H1 (cell line): ENCODE data around the gene PNLIP. TPM values are rescaled to one million over a fixed set of nuclear protein-coding genes. Genes with fewer than 3 reads are reported as not detected.

Experiments used
- CTCF ChIA-PET: fragments of 300-600 bp; sonication (Branson Sonifier 250); formaldehyde crosslinking; loops from one replicate; lab custom pipeline; 2021; ENCODE audit not compliant: partially characterized antibody; lab: Charles Lee
- POLR2A ChIA-PET: fragments of 300-600 bp; sonication (Branson Sonifier 250); formaldehyde crosslinking; loops from one replicate; lab custom pipeline; 2021; ENCODE audit warnings: inconsistent platforms; ENCODE audit not compliant: partially characterized antibody; lab: Charles Lee
- DNase-seq, 2 experiments: peaks; one replicate each; pipeline versions ENCODE4 v3.0.0 to v3.0.0-alpha.2; 2010 to 2022; ENCODE audit warnings: low spot score in 2 of 2, low read depth in 1 of 2, mixed read lengths in 1 of 2
- FAIRE-seq: peaks from 2 replicates; lab custom pipeline; 2011; peaks lifted over from hg19 to GRCh38; lab: Jason Lieb, UNC
- H2AFZ ChIP-seq: 2 replicates; pipeline ENCODE4 v1.8.1; 2012; ENCODE audit warnings: low read length, inconsistent platforms
- H2AK5ac ChIP-seq: 2 replicates; pipeline ENCODE4 v1.6.1; 2013; ENCODE audit warnings: low read depth, low read length
- H2BK120ac ChIP-seq: replicated peaks from 2 replicates; pipeline ENCODE3; 2013; ENCODE audit warnings: low read depth, low read length, inconsistent platforms
- H2BK12ac ChIP-seq: 2 replicates; pipeline ENCODE4 v1.6.1; 2013; ENCODE audit warnings: low read depth, low read length
- H2BK15ac ChIP-seq: 2 replicates; pipeline ENCODE4 v1.6.1; 2013; ENCODE audit warnings: low read length
- H2BK20ac ChIP-seq: 2 replicates; pipeline ENCODE4 v1.6.1; 2013; ENCODE audit warnings: low read length
- H2BK5ac ChIP-seq: 2 replicates; pipeline ENCODE4 v1.6.1; 2013; ENCODE audit warnings: low read depth, low read length
- H3K14ac ChIP-seq: 2 replicates; pipeline ENCODE4 v1.6.1; 2013; ENCODE audit warnings: inconsistent platforms; ENCODE audit not compliant: insufficient read length
- H3K18ac ChIP-seq: 2 replicates; pipeline ENCODE4 v1.6.1; 2013; ENCODE audit warnings: low read length; ENCODE audit errors: extremely low read depth
- H3K23ac ChIP-seq: 2 replicates; pipeline ENCODE4 v1.6.1; 2013; ENCODE audit warnings: inconsistent platforms; ENCODE audit not compliant: insufficient read length
- H3K23me2 ChIP-seq: 2 replicates; pipeline ENCODE4 v1.6.1; 2013; ENCODE audit warnings: low read depth, low read length
- H3K27ac ChIP-seq: 2 replicates; pipeline ENCODE4 v1.6.1; 2011; ENCODE audit warnings: low read depth, low read length, inconsistent platforms
- H3K27me3 ChIP-seq, 4 experiments: replicated peaks in 1 of 4; 1 replicate in 1 of 4; 2 replicates in 3 of 4; pipeline versions ENCODE4 v1.6.1 to v1.8.1; 2011 to 2013; ENCODE audit warnings: low read length in 3 of 4, mild to moderate bottlenecking in 3 of 4, inconsistent platforms in 2 of 4, mixed read lengths in 2 of 4, moderate library complexity in 1 of 4; ENCODE audit not compliant: control insufficient read depth in 3 of 4, insufficient read depth in 3 of 4; ENCODE audit errors: extremely low read depth in 1 of 4
- H3K36me3 ChIP-seq, 4 experiments: 2 replicates each; pipeline versions ENCODE4 v1.6.1 to v1.8.1; 2011 to 2013; ENCODE audit warnings: mild to moderate bottlenecking in 4 of 4, low read length in 3 of 4, moderate library complexity in 2 of 4, control low read depth in 1 of 4, inconsistent platforms in 1 of 4; ENCODE audit not compliant: insufficient read depth in 4 of 4, control insufficient read depth in 2 of 4
- H3K4ac ChIP-seq: replicated peaks from 2 replicates; pipeline ENCODE3; 2013; ENCODE audit warnings: low read length, low read depth, mixed read lengths, inconsistent platforms; ENCODE audit not compliant: insufficient read length
- H3K4me1 ChIP-seq, 4 experiments: replicated peaks in 1 of 4; 1 replicate in 1 of 4; 2 replicates in 3 of 4; pipeline versions ENCODE4 v1.6.1 to v1.8.1; 2011 to 2013; ENCODE audit warnings: low read length in 3 of 4, inconsistent platforms in 2 of 4, mixed read lengths in 1 of 4; ENCODE audit not compliant: insufficient read depth in 4 of 4, control insufficient read depth in 3 of 4
- H3K4me2 ChIP-seq, 2 experiments: 2 replicates each; pipeline versions ENCODE4 v1.6.1 to v1.8.1; 2011 to 2013; ENCODE audit warnings: low read depth in 2 of 2, low read length in 2 of 2, control low read depth in 1 of 2, inconsistent platforms in 1 of 2, mild to moderate bottlenecking in 1 of 2; ENCODE audit not compliant: insufficient read depth in 1 of 2
- H3K4me3 ChIP-seq, 4 experiments: fragments of 200-600, 300-600 bp in 1 of 4; sonication (generic), shearing (Covaris generic), sonication (Bioruptor Twin) in 1 of 4; 2 replicates each; pipeline versions ENCODE4 v1.5.1 to v1.8.1; 2011 to 2016; ENCODE audit warnings: low read length in 4 of 4, low read depth in 3 of 4, control low read depth in 2 of 4, inconsistent platforms in 2 of 4, mild to moderate bottlenecking in 2 of 4, mixed read lengths in 1 of 4, moderate library complexity in 1 of 4; ENCODE audit not compliant: insufficient read depth in 2 of 4; ENCODE audit errors: extremely low read depth in 1 of 4
- H3K56ac ChIP-seq: replicated peaks from 2 replicates; pipeline ENCODE3; 2013; ENCODE audit warnings: low read depth, mild to moderate bottlenecking, mixed read lengths, low read length, inconsistent platforms; ENCODE audit not compliant: insufficient read length
- H3K79me1 ChIP-seq: 2 replicates; pipeline ENCODE4 v1.6.1; 2013; ENCODE audit warnings: low read depth, low read length, control low read depth
- H3K79me2 ChIP-seq, 2 experiments: 2 replicates each; pipeline versions ENCODE4 v1.6.1 to v1.8.1; 2012 to 2013; ENCODE audit warnings: low read length in 2 of 2, mild to moderate bottlenecking in 2 of 2, inconsistent platforms in 1 of 2; ENCODE audit not compliant: insufficient read depth in 2 of 2, control insufficient read depth in 1 of 2
- H3K9ac ChIP-seq, 4 experiments: replicated peaks in 1 of 4; 1 replicate in 1 of 4; 2 replicates in 3 of 4; pipeline versions ENCODE4 v1.6.1 to v1.8.1; 2011 to 2013; ENCODE audit warnings: low read depth in 3 of 4, low read length in 3 of 4, control low read depth in 2 of 4, mild to moderate bottlenecking in 2 of 4, moderate library complexity in 2 of 4, inconsistent platforms in 1 of 4; ENCODE audit errors: extremely low read depth in 1 of 4
- H3K9me3 ChIP-seq, 2 experiments: 2 replicates each; pipeline versions ENCODE4 v1.6.1 to v1.8.1; 2012 to 2013; ENCODE audit warnings: mild to moderate bottlenecking in 2 of 2, moderate library complexity in 2 of 2, control low read depth in 1 of 2, inconsistent platforms in 1 of 2, low read depth in 1 of 2, low read length in 1 of 2, mixed read lengths in 1 of 2; ENCODE audit not compliant: insufficient read depth in 2 of 2
- H4K20me1 ChIP-seq, 2 experiments: replicated peaks in 1 of 2; 2 replicates each; pipeline versions ENCODE3 to v1.8.1; 2011 to 2013; ENCODE audit warnings: inconsistent platforms in 2 of 2, low read length in 2 of 2, mild to moderate bottlenecking in 1 of 2; ENCODE audit not compliant: insufficient read depth in 2 of 2, control insufficient read depth in 1 of 2
- H4K5ac ChIP-seq: 2 replicates; pipeline ENCODE4 v1.6.1; 2013; ENCODE audit warnings: low read length, low read depth, mixed read lengths, inconsistent platforms; ENCODE audit not compliant: insufficient read length
- H4K8ac ChIP-seq: 2 replicates; pipeline ENCODE4 v1.8.0; 2013; ENCODE audit warnings: mild to moderate bottlenecking, moderate library complexity, low read length, inconsistent platforms; ENCODE audit not compliant: insufficient read depth; ENCODE audit errors: extremely low read depth
- H4K91ac ChIP-seq: replicated peaks from 2 replicates; pipeline ENCODE3; 2013; ENCODE audit warnings: low read length, mixed read lengths, inconsistent platforms; ENCODE audit not compliant: insufficient read length
- FOSL1 ChIP-seq: IDR thresholded peaks from 2 replicates; pipeline ENCODE4 v1.6.1; 2011; ENCODE audit warnings: mild to moderate bottlenecking, low read depth, low read length, moderate library complexity; ENCODE audit not compliant: insufficient read depth
- KDM4A ChIP-seq: IDR thresholded peaks from one replicate; pipeline ENCODE4 v1.7.1; 2012; ENCODE audit warnings: low read depth, mild to moderate bottlenecking, moderate library complexity, low read length, inconsistent platforms; ENCODE audit not compliant: severe bottlenecking
- KDM5A ChIP-seq: fragments of 200-600 bp; IDR thresholded peaks from 2 replicates; pipeline ENCODE4 v1.7.1; 2012; ENCODE audit warnings: mild to moderate bottlenecking, low read length, inconsistent platforms, mixed read lengths
- MAX ChIP-seq: IDR thresholded peaks from 2 replicates; pipeline ENCODE4 v1.6.1; 2012; ENCODE audit warnings: inconsistent platforms
- NANOG ChIP-seq: IDR thresholded peaks from 2 replicates; pipeline ENCODE4 v1.6.1; 2011; ENCODE audit warnings: low read length, low read depth, mild to moderate bottlenecking, inconsistent platforms; ENCODE audit not compliant: insufficient read depth, poor library complexity, severe bottlenecking
- SP4 ChIP-seq: IDR thresholded peaks from 2 replicates; pipeline ENCODE4 v1.6.1; 2012; ENCODE audit warnings: low read length, inconsistent platforms
- SUZ12 ChIP-seq: fragments of 200-600 bp; sonication (generic); IDR thresholded peaks from 2 replicates; pipeline ENCODE4 v1.6.1; 2012; ENCODE audit warnings: mild to moderate bottlenecking, inconsistent platforms, low read length, moderate library complexity, mixed read lengths
- TAF7 ChIP-seq: optimal IDR thresholded peaks from 2 replicates; pipeline ENCODE3; 2011; ENCODE audit warnings: low read depth, mild to moderate bottlenecking, inconsistent platforms, low read length, moderate library complexity, borderline replicate concordance
- polyA plus RNA-seq, 7 experiments: library from polyadenylated mRNA; depleted of rRNA in 3 of 7; stranded (reverse) in 5 of 7; unstranded in 2 of 7; fragments of >200 nt in 5 of 7; fragments of 200-250 nt in 2 of 7; gene quantifications; 1 replicate in 5 of 7; 2 replicates in 1 of 7; 4 replicates in 1 of 7; pipeline versions ENCODE4 v1.2.1 to v1.2.3, GENCODE V29; 2011 to 2013; ENCODE audit warnings: missing spikeins in 2 of 7, mixed read lengths in 2 of 7
- total RNA-seq: library from RNA; stranded (reverse); fragmentation: NEBNext Ultra II Directional; extraction: Animal tissue kit (Norgen Biotek cat#: 25700); gene quantifications from 2 replicates; pipeline ENCODE4 v1.2.1, GENCODE V29; 2021

The PNLIP gene
- total and polyA plus RNA-seq, 2 of the 8 experiments (the other 6 are each of a cell fraction or from before 2014, with no cell fraction given), result not detected

GRCh38 chr10:116566932-116567331 is 21.2 kb downstream of the PNLIP start:
- no peaks in the 10 kb centered on the region for H3K79me1 ChIP-seq
- no peak overlapping the region for H3K4me2 ChIP-seq
- ChIA-PET POLR2A (no interaction called here), CTCF (interaction anchor here (0.6 to 1.0 kb wide), 2 partner anchors 10 to 16 kb away, joined by 3 to 4 read pairs; no protein-coding TSS in a partner anchor)
- H2AFZ ChIP-seq, result no peak overlapping the region
- H2BK20ac ChIP-seq, result no peak overlapping the region
- no peak overlapping the region for H3K56ac ChIP-seq
- H3K18ac ChIP-seq, result no peak overlapping the region
- H3K9me3 ChIP-seq, result no peaks in the 10 kb centered on the region
- H3K36me3 ChIP-seq, result no peaks in the 10 kb centered on the region
- TF ChIP-seq FOSL1 (no peak), KDM4A (no peak), TAF7 (no peak), SP4 (no peak), MAX (no peak), SUZ12 (no peak), NANOG (no peak), KDM5A (no peak)
- no peak overlapping the region for H3K4ac ChIP-seq
- no peak overlapping the region for H4K91ac ChIP-seq
- FAIRE-seq, result no peak
- H3K27ac ChIP-seq, result no peak overlapping the region
- no peaks in the 10 kb centered on the region for H3K27me3 ChIP-seq
- DNase-seq, result no peak
- no peak overlapping the region for H2BK5ac ChIP-seq
- H3K23ac ChIP-seq, result no peak overlapping the region
- no peak overlapping the region for H3K14ac ChIP-seq
- H4K20me1 ChIP-seq, result no peaks in the 10 kb centered on the region
- H3K4me3 ChIP-seq, result no peak overlapping the region
- H4K8ac ChIP-seq, result no peak overlapping the region
- no peak overlapping the region for H4K5ac ChIP-seq
- H3K9ac ChIP-seq, result no peak overlapping the region
- no peak overlapping the region for H2BK12ac ChIP-seq
- H3K23me2 ChIP-seq, result no peaks in the 10 kb centered on the region; the same call in 1 of the 2 replicates
- H3K4me1 ChIP-seq, result no peaks in the 10 kb centered on the region
- H2BK120ac ChIP-seq, result no peak overlapping the region
- no peak overlapping the region for H2BK15ac ChIP-seq
- H3K79me2 ChIP-seq, result no peaks in the 10 kb centered on the region
- no peak overlapping the region for H2AK5ac ChIP-seq
